ENCODE results near the gene RPP25. TPM values are rescaled to one million over a fixed set of nuclear protein-coding genes. Genes with fewer than 3 reads are reported as not detected.

RPP25 gene
- total RNA-seq, 2 donors from 2014 or later: 11.7 to 11.8 TPM

DNA sequence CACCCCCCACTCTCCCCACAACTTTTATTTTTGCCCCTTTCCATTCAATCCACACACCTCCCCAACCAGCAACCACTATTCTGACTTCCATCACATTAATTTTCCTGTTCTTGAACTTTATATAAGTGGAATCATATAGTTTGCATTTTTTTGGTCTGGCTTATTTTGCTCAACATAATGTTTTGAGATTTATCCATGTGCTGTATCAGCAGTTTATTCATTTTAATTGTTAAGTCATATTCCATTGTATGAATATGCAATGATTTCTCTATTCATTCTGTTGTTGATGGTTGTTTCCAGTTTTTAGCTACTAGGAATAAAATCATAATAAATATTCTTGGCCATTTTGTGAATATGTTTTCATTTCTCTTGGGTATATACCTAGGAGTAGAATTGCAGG is 33.0 kb upstream of the RPP25 start:
- no peak overlapping the region for H3K4me3 ChIP-seq
- H3K27me3 ChIP-seq (replicated peaks; ENCODE audit: insufficient read depth): no peaks in the 10 kb centered on the region
- no peaks in the 10 kb centered on the region for H3K4me1 ChIP-seq (ENCODE audit: control insufficient read depth in 1 of 2, low read depth in 2 of 2)
- no peak overlapping the region for H3K27ac ChIP-seq
- no peaks in the 10 kb centered on the region for H3K36me3 ChIP-seq
- TF ChIP-seq, protein P1, sequence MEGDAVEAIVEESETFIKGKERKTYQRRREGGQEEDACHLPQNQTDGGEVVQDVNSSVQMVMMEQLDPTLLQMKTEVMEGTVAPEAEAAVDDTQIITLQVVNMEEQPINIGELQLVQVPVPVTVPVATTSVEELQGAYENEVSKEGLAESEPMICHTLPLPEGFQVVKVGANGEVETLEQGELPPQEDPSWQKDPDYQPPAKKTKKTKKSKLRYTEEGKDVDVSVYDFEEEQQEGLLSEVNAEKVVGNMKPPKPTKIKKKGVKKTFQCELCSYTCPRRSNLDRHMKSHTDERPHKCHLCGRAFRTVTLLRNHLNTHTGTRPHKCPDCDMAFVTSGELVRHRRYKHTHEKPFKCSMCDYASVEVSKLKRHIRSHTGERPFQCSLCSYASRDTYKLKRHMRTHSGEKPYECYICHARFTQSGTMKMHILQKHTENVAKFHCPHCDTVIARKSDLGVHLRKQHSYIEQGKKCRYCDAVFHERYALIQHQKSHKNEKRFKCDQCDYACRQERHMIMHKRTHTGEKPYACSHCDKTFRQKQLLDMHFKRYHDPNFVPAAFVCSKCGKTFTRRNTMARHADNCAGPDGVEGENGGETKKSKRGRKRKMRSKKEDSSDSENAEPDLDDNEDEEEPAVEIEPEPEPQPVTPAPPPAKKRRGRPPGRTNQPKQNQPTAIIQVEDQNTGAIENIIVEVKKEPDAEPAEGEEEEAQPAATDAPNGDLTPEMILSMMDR (IDR thresholded peaks at IDR 0.05): no peak
- ATAC-seq (ENCODE audit: insufficient number of reproducible peaks, low FRiP score, low read depth) (no peak), DNase-seq (ENCODE audit: low spot score) (no peak)
- H3K9me3 ChIP-seq: no peaks in the 10 kb centered on the region

DNA sequence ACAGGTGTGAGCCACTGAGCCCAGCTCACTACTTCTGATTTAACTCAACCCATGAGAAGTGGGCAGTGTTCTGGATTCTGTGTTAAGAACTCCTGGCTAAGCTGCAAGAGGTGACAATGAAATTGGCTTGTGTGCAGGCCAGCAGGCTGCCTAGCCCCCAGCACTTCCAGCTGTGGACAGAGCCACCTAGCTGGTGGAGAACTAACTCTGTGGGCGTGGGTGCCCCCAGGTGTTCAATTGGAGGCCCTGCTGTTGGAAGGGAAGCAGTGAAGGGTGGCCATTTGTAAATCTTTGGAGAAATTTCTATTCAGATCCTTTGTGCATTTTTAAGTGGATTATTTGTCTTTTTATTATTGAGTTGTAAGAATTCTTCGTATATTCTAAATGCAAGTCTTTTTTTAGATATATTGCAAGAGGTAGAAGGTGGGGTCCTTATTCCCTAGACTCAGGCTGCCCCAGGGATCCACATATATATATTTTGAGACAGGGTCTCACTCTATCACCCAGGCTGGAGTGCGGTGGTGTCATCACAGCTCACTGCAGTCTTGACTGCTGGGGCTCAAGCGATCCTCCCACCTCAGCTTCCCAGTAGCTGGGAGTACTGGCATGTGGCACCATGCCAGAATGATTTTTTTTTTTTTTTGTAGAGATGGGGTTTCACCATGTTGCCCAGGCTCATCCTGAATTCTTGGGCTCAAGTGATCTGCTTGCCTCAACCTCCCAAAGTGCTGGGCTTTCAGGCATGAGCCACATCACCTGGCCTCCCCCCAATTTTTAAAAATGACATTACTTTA is 31.6 kb upstream of the RPP25 start:
- no peaks in the 10 kb centered on the region for H3K4me1 ChIP-seq (ENCODE audit: control insufficient read depth in 1 of 2, low read depth in 2 of 2)

DNA sequence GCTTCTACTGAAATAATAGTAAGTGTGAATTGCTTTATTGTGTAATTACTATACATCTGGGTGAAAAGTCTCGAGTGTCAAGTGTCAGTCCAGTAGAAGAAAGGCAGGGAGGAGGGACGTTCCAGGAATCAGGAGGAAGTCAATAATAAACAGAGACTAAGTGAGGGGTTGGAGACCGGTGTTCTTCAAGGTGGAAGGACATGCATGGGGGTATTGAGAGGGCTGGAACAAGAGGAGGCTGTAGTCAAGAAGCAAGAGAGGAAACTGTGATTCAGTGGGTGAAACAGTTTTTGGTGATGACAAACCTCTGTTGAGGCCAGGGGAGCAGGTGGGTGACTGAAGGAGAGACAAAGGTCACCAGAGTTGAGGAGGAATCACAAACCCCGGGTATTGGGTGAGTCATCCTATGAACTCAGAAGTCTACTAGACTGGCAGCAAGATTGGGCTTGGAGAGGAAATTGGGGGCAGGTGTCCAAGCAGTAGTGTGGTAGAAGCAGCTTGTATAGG is 27.2 kb upstream of the RPP25 start:
- Histone ChIP-seq H3K9me3 (no peaks in the 10 kb centered on the region), H3K27me3 (replicated peaks; ENCODE audit: insufficient read depth) (no peaks in the 10 kb centered on the region), H3K36me3 (no peaks in the 10 kb centered on the region), H3K4me1 (ENCODE audit: control insufficient read depth in 1 of 2, low read depth in 2 of 2) (no peaks in the 10 kb centered on the region), H3K27ac (no peak overlapping the region), H3K4me3 (no peak overlapping the region)
- TF ChIP-seq, protein P1 (IDR thresholded peaks at IDR 0.05): no peak
- no peak for DNase-seq (ENCODE audit: low spot score)
- ATAC-seq (ENCODE audit: insufficient number of reproducible peaks, low FRiP score, low read depth): no peak

More for the DNA sequence above, 31.6 kb upstream of the RPP25 start:
- TF ChIP-seq, protein P1 (IDR thresholded peaks at IDR 0.05): no peak
- Histone ChIP-seq H3K4me3 (no peak overlapping the region), H3K27ac (no peak overlapping the region), H3K36me3 (no peaks in the 10 kb centered on the region), H3K9me3 (no peaks in the 10 kb centered on the region), H3K27me3 (replicated peaks; ENCODE audit: insufficient read depth) (no peaks in the 10 kb centered on the region)
- DNase-seq (ENCODE audit: low spot score) (no peak), ATAC-seq (ENCODE audit: insufficient number of reproducible peaks, low FRiP score, low read depth) (no peak)

DNA sequence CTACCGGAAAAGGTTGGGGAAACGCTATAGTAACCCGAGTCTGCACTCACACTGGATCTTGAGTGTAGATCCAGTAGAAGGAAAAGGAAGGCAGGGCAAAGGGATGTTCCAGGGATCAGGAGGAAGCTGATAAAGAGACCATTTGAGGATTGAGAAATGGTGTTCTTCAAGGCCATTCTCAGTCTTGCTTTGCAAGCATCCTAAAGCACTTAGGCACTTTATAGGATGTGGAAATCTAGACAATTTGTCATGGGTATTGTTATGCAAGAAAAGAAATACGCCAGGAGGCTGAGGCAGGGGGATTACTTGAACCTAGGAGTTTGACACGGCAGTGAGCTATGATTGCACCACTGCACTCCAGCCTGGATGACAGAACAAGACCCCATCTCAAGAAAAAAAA is 25.6 kb upstream of the RPP25 start:
- no peak for ATAC-seq (ENCODE audit: insufficient number of reproducible peaks, low FRiP score, low read depth)

DNA sequence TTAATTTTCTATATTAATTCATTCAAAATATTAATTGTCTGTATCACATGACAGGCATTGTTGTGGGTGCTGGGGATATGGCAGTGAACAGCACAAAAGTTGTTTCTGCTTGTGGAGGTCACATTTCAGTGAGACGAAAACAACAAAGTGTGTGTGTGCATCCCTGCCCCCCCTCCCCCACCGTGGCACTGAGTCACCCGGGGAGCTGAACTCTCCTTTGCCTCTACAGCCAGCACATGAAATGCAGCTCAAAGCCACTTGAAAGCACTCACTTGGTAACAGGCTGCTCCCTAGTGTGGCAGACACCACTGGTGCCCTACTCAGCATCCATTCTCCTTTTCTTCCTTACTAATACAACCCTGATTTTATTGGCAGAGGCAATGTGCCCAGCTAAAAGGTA is 21.9 kb upstream of the RPP25 start:
- DNase-seq (ENCODE audit: low spot score): no peak
- TF ChIP-seq, protein P1 (IDR thresholded peaks at IDR 0.05): no peak
- H3K27ac ChIP-seq: no peak overlapping the region
- no peaks in the 10 kb centered on the region for H3K9me3 ChIP-seq
- H3K4me3 ChIP-seq: no peak overlapping the region
- H3K4me1 ChIP-seq (ENCODE audit: control insufficient read depth in 1 of 2, low read depth in 2 of 2): no peaks in the 10 kb centered on the region
- H3K27me3 ChIP-seq (replicated peaks; ENCODE audit: insufficient read depth): no peaks in the 10 kb centered on the region
- H3K36me3 ChIP-seq: no peaks in the 10 kb centered on the region
- no peak for ATAC-seq (ENCODE audit: insufficient number of reproducible peaks, low FRiP score, low read depth)

More for the DNA sequence above, 25.6 kb upstream of the RPP25 start:
- Histone ChIP-seq H3K36me3 (no peaks in the 10 kb centered on the region), H3K27ac (no peak overlapping the region), H3K9me3 (no peaks in the 10 kb centered on the region), H3K4me3 (no peak overlapping the region), H3K27me3 (replicated peaks; ENCODE audit: insufficient read depth) (no peaks in the 10 kb centered on the region), H3K4me1 (ENCODE audit: control insufficient read depth in 1 of 2, low read depth in 2 of 2) (no peaks in the 10 kb centered on the region)
- DNase-seq (ENCODE audit: low spot score): no peak
- TF ChIP-seq, protein P1 (IDR thresholded peaks at IDR 0.05): no peak

Measured in thoracic aorta (tissue), 2 donors.